Measurements from ENCODE around the gene MYO1E. TPM values are rescaled to one million over a fixed set of nuclear protein-coding genes. Genes with fewer than 3 reads are reported as not detected.

MYO1E gene
- total RNA-seq, 1 experiment from 2014 or later = 83.6 TPM

DNA sequence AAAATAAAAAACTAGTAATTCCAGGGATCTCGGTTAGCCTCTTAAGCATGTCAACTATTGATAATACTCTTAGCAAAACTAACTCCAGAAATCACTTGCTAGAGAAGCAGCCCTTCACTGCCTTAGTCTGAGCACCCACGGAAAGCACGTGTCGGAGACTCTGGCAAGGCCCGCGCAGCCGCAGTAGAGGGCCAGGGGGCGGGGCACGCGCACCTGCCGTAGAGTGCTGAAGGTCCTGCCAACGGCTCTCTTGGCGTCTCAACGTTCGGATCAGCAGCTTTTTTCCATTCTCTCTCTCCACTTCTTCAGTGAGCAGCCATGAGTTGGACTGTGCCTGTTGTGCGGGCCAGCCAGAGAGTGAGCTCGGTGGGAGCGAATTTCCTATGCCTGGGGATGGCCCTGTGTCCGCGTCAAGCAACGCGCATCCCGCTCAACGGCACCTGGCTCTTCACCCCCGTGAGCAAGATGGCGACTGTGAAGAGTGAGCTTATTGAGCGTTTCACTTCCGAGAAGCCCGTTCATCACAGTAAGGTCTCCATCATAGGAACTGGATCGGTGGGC is 166.0 kb downstream of the MYO1E start, which contains the start of gene LDHAL6B:
Gene LDHAL6B, plus strand, starts transcription at position 221 of the 561 bp plus-strand sequence. Its CDS starts 98 bp downstream, at position 319.
- Mint-ChIP-seq H3K9me3 (no peaks in the 10 kb centered on the region), H3K36me3 (peaks cover 50% of the 10 kb centered on the region), H3K4me3 (no peak within 1 kb of the TSS), H3K27ac (no peak within 1 kb of the TSS), H3K4me1 (no peaks in the 10 kb centered on the region), H3K27me3 (ENCODE audit: low read depth) (no peaks in the 10 kb centered on the region)
- DNase-seq (ENCODE audit: low spot score) (no peak), ATAC-seq (no peak)
- CTCF ChIA-PET = no interaction called here
- POLR2A ChIA-PET = no interaction called here
- TF ChIP-seq SMAD4 (CRISPR knock-in tag; IDR thresholded peaks at IDR 0.05) = no peak
- no peak for TF ChIP-seq CBFB (CRISPR knock-in tag; IDR thresholded peaks at IDR 0.05; ENCODE audit: low read depth)
- no peak for TF ChIP-seq ZNF425 (CRISPR knock-in tag; conservative IDR thresholded peaks at IDR 0.05)
- TF ChIP-seq E2F4 (CRISPR knock-in tag; IDR thresholded peaks at IDR 0.05; ENCODE audit: borderline replicate concordance, low read depth) = no peak
- TF ChIP-seq, protein P1, sequence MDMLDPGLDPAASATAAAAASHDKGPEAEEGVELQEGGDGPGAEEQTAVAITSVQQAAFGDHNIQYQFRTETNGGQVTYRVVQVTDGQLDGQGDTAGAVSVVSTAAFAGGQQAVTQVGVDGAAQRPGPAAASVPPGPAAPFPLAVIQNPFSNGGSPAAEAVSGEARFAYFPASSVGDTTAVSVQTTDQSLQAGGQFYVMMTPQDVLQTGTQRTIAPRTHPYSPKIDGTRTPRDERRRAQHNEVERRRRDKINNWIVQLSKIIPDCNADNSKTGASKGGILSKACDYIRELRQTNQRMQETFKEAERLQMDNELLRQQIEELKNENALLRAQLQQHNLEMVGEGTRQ (CRISPR knock-in tag; IDR thresholded peaks at IDR 0.05) = no peak
- TF ChIP-seq ESRRA (CRISPR knock-in tag; IDR thresholded peaks at IDR 0.05; ENCODE audit: borderline replicate concordance) = no peak
- TF ChIP-seq TCF7 (CRISPR knock-in tag; IDR thresholded peaks at IDR 0.05; ENCODE audit: low read depth) = no peak
- no peak for TF ChIP-seq ZNF263 (CRISPR knock-in tag; IDR thresholded peaks at IDR 0.05; ENCODE audit: low read depth)
- no peak for TF ChIP-seq ZNF317 (CRISPR knock-in tag; IDR thresholded peaks at IDR 0.05; ENCODE audit: borderline replicate concordance, low read depth)
- TF ChIP-seq AR (CRISPR knock-in tag; IDR thresholded peaks at IDR 0.05) = no peak

GRCh38 chr15:59205839-59206622 is 166.6 kb downstream of the MYO1E start:
- CTCF ChIA-PET = no interaction called here
- Mint-ChIP-seq H3K27me3 (ENCODE audit: low read depth) (no peaks in the 10 kb centered on the region), H3K4me3 (no peak overlapping the region), H3K4me1 (no peaks in the 10 kb centered on the region), H3K36me3 (peaks cover 50% of the 10 kb centered on the region), H3K27ac (no peak overlapping the region), H3K9me3 (no peaks in the 10 kb centered on the region)
- ATAC-seq (no peak), DNase-seq (ENCODE audit: low spot score) (no peak)
- POLR2A ChIA-PET = no interaction called here
- TF ChIP-seq MYBL2 (CRISPR knock-in tag; IDR thresholded peaks at IDR 0.05) = no peak
- TF ChIP-seq EMX1 (CRISPR knock-in tag; IDR thresholded peaks at IDR 0.05) = no peak
- no peak for TF ChIP-seq ATF6 (CRISPR knock-in tag; IDR thresholded peaks at IDR 0.05)
- TF ChIP-seq ESRRA (CRISPR knock-in tag; IDR thresholded peaks at IDR 0.05; ENCODE audit: borderline replicate concordance) = no peak
- TF ChIP-seq, protein P2, sequence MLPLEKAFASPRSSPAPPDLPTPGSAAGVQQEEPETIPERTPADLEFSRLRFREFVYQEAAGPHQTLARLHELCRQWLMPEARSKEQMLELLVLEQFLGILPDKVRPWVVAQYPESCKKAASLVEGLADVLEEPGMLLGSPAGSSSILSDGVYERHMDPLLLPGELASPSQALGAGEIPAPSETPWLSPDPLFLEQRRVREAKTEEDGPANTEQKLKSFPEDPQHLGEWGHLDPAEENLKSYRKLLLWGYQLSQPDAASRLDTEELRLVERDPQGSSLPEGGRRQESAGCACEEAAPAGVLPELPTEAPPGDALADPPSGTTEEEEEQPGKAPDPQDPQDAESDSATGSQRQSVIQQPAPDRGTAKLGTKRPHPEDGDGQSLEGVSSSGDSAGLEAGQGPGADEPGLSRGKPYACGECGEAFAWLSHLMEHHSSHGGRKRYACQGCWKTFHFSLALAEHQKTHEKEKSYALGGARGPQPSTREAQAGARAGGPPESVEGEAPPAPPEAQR (CRISPR knock-in tag; IDR thresholded peaks at IDR 0.05) = no peak
- TF ChIP-seq, protein P3, sequence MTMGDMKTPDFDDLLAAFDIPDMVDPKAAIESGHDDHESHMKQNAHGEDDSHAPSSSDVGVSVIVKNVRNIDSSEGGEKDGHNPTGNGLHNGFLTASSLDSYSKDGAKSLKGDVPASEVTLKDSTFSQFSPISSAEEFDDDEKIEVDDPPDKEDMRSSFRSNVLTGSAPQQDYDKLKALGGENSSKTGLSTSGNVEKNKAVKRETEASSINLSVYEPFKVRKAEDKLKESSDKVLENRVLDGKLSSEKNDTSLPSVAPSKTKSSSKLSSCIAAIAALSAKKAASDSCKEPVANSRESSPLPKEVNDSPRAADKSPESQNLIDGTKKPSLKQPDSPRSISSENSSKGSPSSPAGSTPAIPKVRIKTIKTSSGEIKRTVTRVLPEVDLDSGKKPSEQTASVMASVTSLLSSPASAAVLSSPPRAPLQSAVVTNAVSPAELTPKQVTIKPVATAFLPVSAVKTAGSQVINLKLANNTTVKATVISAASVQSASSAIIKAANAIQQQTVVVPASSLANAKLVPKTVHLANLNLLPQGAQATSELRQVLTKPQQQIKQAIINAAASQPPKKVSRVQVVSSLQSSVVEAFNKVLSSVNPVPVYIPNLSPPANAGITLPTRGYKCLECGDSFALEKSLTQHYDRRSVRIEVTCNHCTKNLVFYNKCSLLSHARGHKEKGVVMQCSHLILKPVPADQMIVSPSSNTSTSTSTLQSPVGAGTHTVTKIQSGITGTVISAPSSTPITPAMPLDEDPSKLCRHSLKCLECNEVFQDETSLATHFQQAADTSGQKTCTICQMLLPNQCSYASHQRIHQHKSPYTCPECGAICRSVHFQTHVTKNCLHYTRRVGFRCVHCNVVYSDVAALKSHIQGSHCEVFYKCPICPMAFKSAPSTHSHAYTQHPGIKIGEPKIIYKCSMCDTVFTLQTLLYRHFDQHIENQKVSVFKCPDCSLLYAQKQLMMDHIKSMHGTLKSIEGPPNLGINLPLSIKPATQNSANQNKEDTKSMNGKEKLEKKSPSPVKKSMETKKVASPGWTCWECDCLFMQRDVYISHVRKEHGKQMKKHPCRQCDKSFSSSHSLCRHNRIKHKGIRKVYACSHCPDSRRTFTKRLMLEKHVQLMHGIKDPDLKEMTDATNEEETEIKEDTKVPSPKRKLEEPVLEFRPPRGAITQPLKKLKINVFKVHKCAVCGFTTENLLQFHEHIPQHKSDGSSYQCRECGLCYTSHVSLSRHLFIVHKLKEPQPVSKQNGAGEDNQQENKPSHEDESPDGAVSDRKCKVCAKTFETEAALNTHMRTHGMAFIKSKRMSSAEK (CRISPR knock-in tag; IDR thresholded peaks at IDR 0.05; ENCODE audit: borderline replicate concordance) = no peak
